H1 (cell line): ENCODE measurements around the gene CAMK2A. TPM values are rescaled to one million over a fixed set of nuclear protein-coding genes. Genes with fewer than 3 reads are reported as not detected.

ENCODE experiments used
- CTCF ChIA-PET: fragments of 300-600 bp; sonication (Branson Sonifier 250); formaldehyde crosslinking; loops from one replicate; lab custom pipeline; 2021; ENCODE audit not compliant: partially characterized antibody; lab: Charles Lee
- POLR2A ChIA-PET: fragments of 300-600 bp; sonication (Branson Sonifier 250); formaldehyde crosslinking; loops from one replicate; lab custom pipeline; 2021; ENCODE audit warnings: inconsistent platforms; ENCODE audit not compliant: partially characterized antibody; lab: Charles Lee
- DNase-seq, 2 experiments: peaks; one replicate each; pipeline versions ENCODE4 v3.0.0 to v3.0.0-alpha.2; 2010 to 2022; ENCODE audit warnings: low spot score in 2 of 2, low read depth in 1 of 2, mixed read lengths in 1 of 2
- FAIRE-seq: peaks from 2 replicates; lab custom pipeline; 2011; peaks lifted over from hg19 to GRCh38; lab: Jason Lieb, UNC
- H2AFZ ChIP-seq: 2 replicates; pipeline ENCODE4 v1.8.1; 2012; ENCODE audit warnings: low read length, inconsistent platforms
- H2AK5ac ChIP-seq: 2 replicates; pipeline ENCODE4 v1.6.1; 2013; ENCODE audit warnings: low read depth, low read length
- H2BK120ac ChIP-seq: replicated peaks from 2 replicates; pipeline ENCODE3; 2013; ENCODE audit warnings: low read depth, low read length, inconsistent platforms
- H2BK12ac ChIP-seq: 2 replicates; pipeline ENCODE4 v1.6.1; 2013; ENCODE audit warnings: low read depth, low read length
- H2BK15ac ChIP-seq: 2 replicates; pipeline ENCODE4 v1.6.1; 2013; ENCODE audit warnings: low read length
- H2BK20ac ChIP-seq: 2 replicates; pipeline ENCODE4 v1.6.1; 2013; ENCODE audit warnings: low read length
- H2BK5ac ChIP-seq: 2 replicates; pipeline ENCODE4 v1.6.1; 2013; ENCODE audit warnings: low read depth, low read length
- H3K14ac ChIP-seq: 2 replicates; pipeline ENCODE4 v1.6.1; 2013; ENCODE audit warnings: inconsistent platforms; ENCODE audit not compliant: insufficient read length
- H3K18ac ChIP-seq: 2 replicates; pipeline ENCODE4 v1.6.1; 2013; ENCODE audit warnings: low read length; ENCODE audit errors: extremely low read depth
- H3K23ac ChIP-seq: 2 replicates; pipeline ENCODE4 v1.6.1; 2013; ENCODE audit warnings: inconsistent platforms; ENCODE audit not compliant: insufficient read length
- H3K23me2 ChIP-seq: 2 replicates; pipeline ENCODE4 v1.6.1; 2013; ENCODE audit warnings: low read depth, low read length
- H3K27ac ChIP-seq: 2 replicates; pipeline ENCODE4 v1.6.1; 2011; ENCODE audit warnings: low read depth, low read length, inconsistent platforms
- H3K27me3 ChIP-seq, 4 experiments: replicated peaks in 1 of 4; 1 replicate in 1 of 4; 2 replicates in 3 of 4; pipeline versions ENCODE4 v1.6.1 to v1.8.1; 2011 to 2013; ENCODE audit warnings: low read length in 3 of 4, mild to moderate bottlenecking in 3 of 4, inconsistent platforms in 2 of 4, mixed read lengths in 2 of 4, moderate library complexity in 1 of 4; ENCODE audit not compliant: control insufficient read depth in 3 of 4, insufficient read depth in 3 of 4; ENCODE audit errors: extremely low read depth in 1 of 4
- H3K36me3 ChIP-seq, 4 experiments: 2 replicates each; pipeline versions ENCODE4 v1.6.1 to v1.8.1; 2011 to 2013; ENCODE audit warnings: mild to moderate bottlenecking in 4 of 4, low read length in 3 of 4, moderate library complexity in 2 of 4, control low read depth in 1 of 4, inconsistent platforms in 1 of 4; ENCODE audit not compliant: insufficient read depth in 4 of 4, control insufficient read depth in 2 of 4
- H3K4ac ChIP-seq: replicated peaks from 2 replicates; pipeline ENCODE3; 2013; ENCODE audit warnings: low read length, low read depth, mixed read lengths, inconsistent platforms; ENCODE audit not compliant: insufficient read length
- H3K4me1 ChIP-seq, 4 experiments: replicated peaks in 1 of 4; 1 replicate in 1 of 4; 2 replicates in 3 of 4; pipeline versions ENCODE4 v1.6.1 to v1.8.1; 2011 to 2013; ENCODE audit warnings: low read length in 3 of 4, inconsistent platforms in 2 of 4, mixed read lengths in 1 of 4; ENCODE audit not compliant: insufficient read depth in 4 of 4, control insufficient read depth in 3 of 4
- H3K4me2 ChIP-seq, 2 experiments: 2 replicates each; pipeline versions ENCODE4 v1.6.1 to v1.8.1; 2011 to 2013; ENCODE audit warnings: low read depth in 2 of 2, low read length in 2 of 2, control low read depth in 1 of 2, inconsistent platforms in 1 of 2, mild to moderate bottlenecking in 1 of 2; ENCODE audit not compliant: insufficient read depth in 1 of 2
- H3K4me3 ChIP-seq, 4 experiments: fragments of 200-600, 300-600 bp in 1 of 4; sonication (generic), shearing (Covaris generic), sonication (Bioruptor Twin) in 1 of 4; 2 replicates each; pipeline versions ENCODE4 v1.5.1 to v1.8.1; 2011 to 2016; ENCODE audit warnings: low read length in 4 of 4, low read depth in 3 of 4, control low read depth in 2 of 4, inconsistent platforms in 2 of 4, mild to moderate bottlenecking in 2 of 4, mixed read lengths in 1 of 4, moderate library complexity in 1 of 4; ENCODE audit not compliant: insufficient read depth in 2 of 4; ENCODE audit errors: extremely low read depth in 1 of 4
- H3K56ac ChIP-seq: replicated peaks from 2 replicates; pipeline ENCODE3; 2013; ENCODE audit warnings: low read depth, mild to moderate bottlenecking, mixed read lengths, low read length, inconsistent platforms; ENCODE audit not compliant: insufficient read length
- H3K79me1 ChIP-seq: 2 replicates; pipeline ENCODE4 v1.6.1; 2013; ENCODE audit warnings: low read depth, low read length, control low read depth
- H3K79me2 ChIP-seq, 2 experiments: 2 replicates each; pipeline versions ENCODE4 v1.6.1 to v1.8.1; 2012 to 2013; ENCODE audit warnings: low read length in 2 of 2, mild to moderate bottlenecking in 2 of 2, inconsistent platforms in 1 of 2; ENCODE audit not compliant: insufficient read depth in 2 of 2, control insufficient read depth in 1 of 2
- H3K9ac ChIP-seq, 4 experiments: replicated peaks in 1 of 4; 1 replicate in 1 of 4; 2 replicates in 3 of 4; pipeline versions ENCODE4 v1.6.1 to v1.8.1; 2011 to 2013; ENCODE audit warnings: low read depth in 3 of 4, low read length in 3 of 4, control low read depth in 2 of 4, mild to moderate bottlenecking in 2 of 4, moderate library complexity in 2 of 4, inconsistent platforms in 1 of 4; ENCODE audit errors: extremely low read depth in 1 of 4
- H3K9me3 ChIP-seq, 2 experiments: 2 replicates each; pipeline versions ENCODE4 v1.6.1 to v1.8.1; 2012 to 2013; ENCODE audit warnings: mild to moderate bottlenecking in 2 of 2, moderate library complexity in 2 of 2, control low read depth in 1 of 2, inconsistent platforms in 1 of 2, low read depth in 1 of 2, low read length in 1 of 2, mixed read lengths in 1 of 2; ENCODE audit not compliant: insufficient read depth in 2 of 2
- H4K20me1 ChIP-seq, 2 experiments: replicated peaks in 1 of 2; 2 replicates each; pipeline versions ENCODE3 to v1.8.1; 2011 to 2013; ENCODE audit warnings: inconsistent platforms in 2 of 2, low read length in 2 of 2, mild to moderate bottlenecking in 1 of 2; ENCODE audit not compliant: insufficient read depth in 2 of 2, control insufficient read depth in 1 of 2
- H4K5ac ChIP-seq: 2 replicates; pipeline ENCODE4 v1.6.1; 2013; ENCODE audit warnings: low read length, low read depth, mixed read lengths, inconsistent platforms; ENCODE audit not compliant: insufficient read length
- H4K8ac ChIP-seq: 2 replicates; pipeline ENCODE4 v1.8.0; 2013; ENCODE audit warnings: mild to moderate bottlenecking, moderate library complexity, low read length, inconsistent platforms; ENCODE audit not compliant: insufficient read depth; ENCODE audit errors: extremely low read depth
- H4K91ac ChIP-seq: replicated peaks from 2 replicates; pipeline ENCODE3; 2013; ENCODE audit warnings: low read length, mixed read lengths, inconsistent platforms; ENCODE audit not compliant: insufficient read length
- BCL11A ChIP-seq, 2 experiments: IDR thresholded peaks; one replicate each; pipeline ENCODE4 v1.6.1; 2011; ENCODE audit warnings: low read depth in 2 of 2, low read length in 2 of 2, mild to moderate bottlenecking in 2 of 2
- CBX8 ChIP-seq: fragments of 300-800, 300-1000 bp; sonication (generic); IDR thresholded peaks from 2 replicates; pipeline ENCODE4 v1.7.1; 2016; ENCODE audit warnings: low read depth, low read length, borderline replicate concordance
- CTBP2 ChIP-seq: IDR thresholded peaks from 2 replicates; pipeline ENCODE4 v1.7.0; 2011; ENCODE audit warnings: borderline replicate concordance, mild to moderate bottlenecking, moderate library complexity, mixed read lengths, low read length; ENCODE audit not compliant: insufficient read depth, insufficient read length
- FOSL1 ChIP-seq: IDR thresholded peaks from 2 replicates; pipeline ENCODE4 v1.6.1; 2011; ENCODE audit warnings: mild to moderate bottlenecking, low read depth, low read length, moderate library complexity; ENCODE audit not compliant: insufficient read depth
- MAX ChIP-seq: IDR thresholded peaks from 2 replicates; pipeline ENCODE4 v1.6.1; 2012; ENCODE audit warnings: inconsistent platforms
- RNF2 ChIP-seq: fragments of 200-900, 300-1000 bp; sonication (generic); IDR thresholded peaks from 2 replicates; pipeline ENCODE4 v1.7.1; 2016; ENCODE audit warnings: borderline replicate concordance, low read depth, mild to moderate bottlenecking, antibody characterized with exemption, low read length; ENCODE audit not compliant: poor library complexity, severe bottlenecking; ENCODE audit errors: missing control alignments
- WGBS, 2 experiments: shearing (Covaris generic) in 1 of 2; methylation state at CpG; one replicate each; pipeline versions ENCODE4 v1.1.6 to v1.1.7; 2013 to 2015; ENCODE audit warnings: low lambda C conversion rate in 2 of 2, mixed read lengths in 2 of 2, inconsistent platforms in 1 of 2, low coverage in 1 of 2, missing lambda C conversion rate in 1 of 2; ENCODE audit not compliant: insufficient replicate concordance in 2 of 2, insufficient coverage in 1 of 2, insufficient read length in 1 of 2; ENCODE audit errors: extremely low coverage in 1 of 2, missing lambda C conversion rate in 1 of 2; 5-methylcytosine and 5-hydroxymethylcytosine counted together
- polyA plus RNA-seq, 7 experiments: library from polyadenylated mRNA; depleted of rRNA in 3 of 7; stranded (reverse) in 5 of 7; unstranded in 2 of 7; fragments of >200 nt in 5 of 7; fragments of 200-250 nt in 2 of 7; gene quantifications; 1 replicate in 5 of 7; 2 replicates in 1 of 7; 4 replicates in 1 of 7; pipeline versions ENCODE4 v1.2.1 to v1.2.3, GENCODE V29; 2011 to 2013; ENCODE audit warnings: missing spikeins in 2 of 7, mixed read lengths in 2 of 7
- total RNA-seq: library from RNA; stranded (reverse); fragmentation: NEBNext Ultra II Directional; extraction: Animal tissue kit (Norgen Biotek cat#: 25700); gene quantifications from 2 replicates; pipeline ENCODE4 v1.2.1, GENCODE V29; 2021

Gene CAMK2A
- total and polyA plus RNA-seq, 2 of the 8 experiments (the other 6 are each of a cell fraction or from before 2014, with no cell fraction given), result 0.20 to 0.28 TPM

GRCh38 chr5:150254363-150254762 lies 35.2 kb downstream of the CAMK2A start:
- Histone ChIP-seq H3K23ac (no peak overlapping the region), H2BK5ac (no peak overlapping the region), H3K9me3 (no peaks in the 10 kb centered on the region), H3K27me3 (no peaks in the 10 kb centered on the region; a peak in 2 of 7 replicates), H4K8ac (no peak overlapping the region), H2BK12ac (no peak overlapping the region), H3K4me2 (no peak overlapping the region), H3K56ac (no peak overlapping the region), H4K20me1 (no peaks in the 10 kb centered on the region), H4K5ac (no peak overlapping the region), H2AFZ (no peak overlapping the region), H4K91ac (no peak overlapping the region), H3K14ac (no peak overlapping the region), H2AK5ac (no peak overlapping the region), H3K79me2 (no peaks in the 10 kb centered on the region), H3K27ac (no peak overlapping the region), H2BK20ac (no peak overlapping the region), H3K36me3 (no peaks in the 10 kb centered on the region), H3K23me2 (no peaks in the 10 kb centered on the region), H3K18ac (no peak overlapping the region), H2BK15ac (no peak overlapping the region), H3K9ac (no peak overlapping the region), H3K4me3 (no peak overlapping the region), H3K79me1 (no peaks in the 10 kb centered on the region), H2BK120ac (no peak overlapping the region), H3K4ac (no peak overlapping the region), H3K4me1 (peaks cover 0 to 3% (median 1%) of the 10 kb centered on the region in 4 experiments; a peak in 3 of 7 replicates)
- no peak for FAIRE-seq
- TF ChIP-seq FOSL1 (no peak), MAX (no peak), CTBP2 (no peak), RNF2 (no peak), BCL11A (IDR thresholded peaks at IDR 0.05; ENCODE audit: low read depth in 2 of 2, low read length in 2 of 2) (no peak), CBX8 (no peak)
- no peak for DNase-seq
- WGBS, 2 experiments, result 80% methylated on average over 7 of the region's 7 CpGs; no CpG with 5 or more reads in 1 of the 2 experiments
- POLR2A ChIA-PET, result interaction anchor here (0.5 to 1.3 kb wide), 3 partner anchors 8 to 34 kb away, joined by 3 to 4 read pairs (median 3); no protein-coding TSS in a partner anchor
- CTCF ChIA-PET, result interaction anchor here (0.8 to 5.8 kb wide), 17 partner anchors 11 to 153 kb away, joined by 3 to 23 read pairs (median 3); partner anchors contain the start of gene SLC6A7
